ENCODE data around the gene UBE2D3. TPM values are rescaled to one million over a fixed set of nuclear protein-coding genes. Genes with fewer than 3 reads are reported as not detected.
A peak's percentile ranks its signal among the peaks of the same experiment; 100 is the strongest.

UBE2D3 gene
- 100 to 1,000 TPM; 149 to 323 TPM for total RNA-seq

GRCh38 chr4:102826890-102827673 lies at the start of gene UBE2D3:
Gene UBE2D3 (minus strand): TSS chr4:102827551. CDS start chr4:102826508, 1,043 bp downstream.
- Histone ChIP-seq H3K4me3 (peak within 1 kb of the TSS; percentile 55 to 94), H3K4me1 (peaks cover 38% of the 10 kb centered on the region), H3K27ac (peak within 1 kb of the TSS; percentile 99 to 100 (median 100)), H3K36me3 (replicated peaks in 1 of 2; ENCODE audit: insufficient read depth in 1 of 2, low read depth in 2 of 2) (no peaks in the 10 kb centered on the region), H3K9me3 (no peaks in the 10 kb centered on the region), H3K27me3 (no peaks in the 10 kb centered on the region)
- 0 to 1% methylated on average over 36 to 73 of the region's 73 CpGs for WGBS, 2 donors
- ATAC-seq (peak; percentile 75), DNase-seq (peak; percentile 94 to 96 (median 94))
- intact Hi-C loops (cut with DNase I) = no loop called here
- peak in 1 of 7 experiments; percentile 1 for TF ChIP-seq CTCF (IDR thresholded peaks at IDR 0.05)
- TF ChIP-seq POLR2A (IDR thresholded peaks at IDR 0.05) = peak; percentile 95 to 97 (median 96)

GRCh38 chr4:102871772-102872171 lies 44.4 kb upstream of the UBE2D3 start:
- no peak overlapping the region for H3K4me3 ChIP-seq
- DNase-seq (no peak), ATAC-seq (no peak)
- no peak overlapping the region for H3K27ac ChIP-seq
- TF ChIP-seq CTCF (IDR thresholded peaks at IDR 0.05) (no peak), POLR2A (IDR thresholded peaks at IDR 0.05) (no peak)
- intact Hi-C loops (cut with DNase I) = no loop called here
- H3K27me3 ChIP-seq = no peaks in the 10 kb centered on the region
- WGBS, 2 donors = 56 to 61% methylated on average over 2 of the region's 2 CpGs
- H3K4me1 ChIP-seq = peaks cover 26% of the 10 kb centered on the region
- H3K36me3 ChIP-seq (replicated peaks in 1 of 2; ENCODE audit: insufficient read depth in 1 of 2, low read depth in 2 of 2) = no peaks in the 10 kb centered on the region
- no peaks in the 10 kb centered on the region for H3K9me3 ChIP-seq

DNA sequence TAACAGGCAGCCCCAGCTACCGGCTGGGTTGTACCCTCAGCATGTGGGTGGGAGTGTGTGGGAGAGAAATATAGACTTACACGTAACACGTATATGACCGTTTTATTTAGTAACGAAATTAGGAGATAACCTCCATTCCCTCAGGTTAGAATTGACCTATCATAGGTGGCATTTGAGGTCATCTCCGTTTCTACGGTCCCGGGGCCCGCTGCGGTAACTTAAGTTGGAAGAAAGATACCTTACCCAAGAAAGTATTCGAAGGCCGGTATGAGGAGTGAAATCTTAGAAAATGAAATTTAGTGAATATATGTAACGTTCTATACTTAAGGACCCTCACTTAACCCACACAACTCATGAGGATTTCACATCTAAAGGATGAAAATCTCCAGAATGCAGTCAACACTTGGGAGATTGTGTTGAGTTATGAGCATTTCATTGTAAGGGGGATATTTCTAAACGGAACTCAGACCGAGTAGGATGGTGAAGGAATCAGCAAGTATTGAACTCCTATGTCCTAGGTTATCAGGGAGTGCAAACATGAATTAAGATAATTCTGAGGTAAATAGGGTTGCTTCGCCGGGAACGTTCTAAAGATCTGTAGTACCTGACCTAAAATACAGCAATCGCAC lies 42.3 kb upstream of the UBE2D3 start:
- no peaks in the 10 kb centered on the region for H3K27me3 ChIP-seq
- no peaks in the 10 kb centered on the region for H3K9me3 ChIP-seq
- peak overlapping the region; percentile 90 to 99 (median 94) for H3K27ac ChIP-seq
- intact Hi-C loops (cut with DNase I) = no loop called here
- no peaks in the 10 kb centered on the region for H3K36me3 ChIP-seq (replicated peaks in 1 of 2; ENCODE audit: insufficient read depth in 1 of 2, low read depth in 2 of 2)
- ATAC-seq = no peak
- H3K4me1 ChIP-seq = peaks cover 26% of the 10 kb centered on the region
- TF ChIP-seq CTCF (IDR thresholded peaks at IDR 0.05) = no peak
- no peak for TF ChIP-seq POLR2A (IDR thresholded peaks at IDR 0.05)
- 4% methylated on average over 19 of the region's 19 CpGs for WGBS, 2 donors
- peak in 1 of 4 donors; percentile 29 for DNase-seq
- H3K4me3 ChIP-seq = peak overlapping the region; percentile 73 to 88

- Histone ChIP-seq H3K27me3 (no peaks in the 10 kb centered on the region), H3K36me3 (replicated peaks in 1 of 2; ENCODE audit: insufficient read depth in 1 of 2, low read depth in 2 of 2) (no peaks in the 10 kb centered on the region), H3K4me1 (peaks cover 26% of the 10 kb centered on the region), H3K27ac (peak within 1 kb of the TSS; percentile 90 to 99 (median 94)), H3K9me3 (no peaks in the 10 kb centered on the region), H3K4me3 (peak within 1 kb of the TSS; percentile 73 to 88)
- DNase-seq = peak; percentile 91 to 94 (median 92)
- intact Hi-C loops (cut with DNase I) = no loop called here
- ATAC-seq = peak; percentile 97
- 0 to 1% methylated on average over 10 to 67 of the region's 71 CpGs for whole genome bisulfite sequencing, 2 donors
- TF ChIP-seq POLR2A (IDR thresholded peaks at IDR 0.05) (peak; percentile 78 to 85 (median 82)), CTCF (IDR thresholded peaks at IDR 0.05) (peak in 4 of 7 experiments; percentile 11 to 29 (median 24))
Measured at GRCh38 chr4:102868781-102869568, 41.6 kb upstream of the UBE2D3 start, which contains the start of gene CISD2. Gene CISD2 (plus strand): TSS chr4:102868992. CDS start chr4:102869085, 93 bp downstream.
